ENCODE data around the gene CNN2. TPM values are rescaled to one million over a fixed set of nuclear protein-coding genes. Genes with fewer than 3 reads are reported as not detected.

CNN2 gene
- total and polyA plus RNA-seq, 9 of the 15 experiments (the other 6 are each of a cell fraction or from before 2014, with no cell fraction given), result 12.1 to 174 (median 52.7) TPM

DNA sequence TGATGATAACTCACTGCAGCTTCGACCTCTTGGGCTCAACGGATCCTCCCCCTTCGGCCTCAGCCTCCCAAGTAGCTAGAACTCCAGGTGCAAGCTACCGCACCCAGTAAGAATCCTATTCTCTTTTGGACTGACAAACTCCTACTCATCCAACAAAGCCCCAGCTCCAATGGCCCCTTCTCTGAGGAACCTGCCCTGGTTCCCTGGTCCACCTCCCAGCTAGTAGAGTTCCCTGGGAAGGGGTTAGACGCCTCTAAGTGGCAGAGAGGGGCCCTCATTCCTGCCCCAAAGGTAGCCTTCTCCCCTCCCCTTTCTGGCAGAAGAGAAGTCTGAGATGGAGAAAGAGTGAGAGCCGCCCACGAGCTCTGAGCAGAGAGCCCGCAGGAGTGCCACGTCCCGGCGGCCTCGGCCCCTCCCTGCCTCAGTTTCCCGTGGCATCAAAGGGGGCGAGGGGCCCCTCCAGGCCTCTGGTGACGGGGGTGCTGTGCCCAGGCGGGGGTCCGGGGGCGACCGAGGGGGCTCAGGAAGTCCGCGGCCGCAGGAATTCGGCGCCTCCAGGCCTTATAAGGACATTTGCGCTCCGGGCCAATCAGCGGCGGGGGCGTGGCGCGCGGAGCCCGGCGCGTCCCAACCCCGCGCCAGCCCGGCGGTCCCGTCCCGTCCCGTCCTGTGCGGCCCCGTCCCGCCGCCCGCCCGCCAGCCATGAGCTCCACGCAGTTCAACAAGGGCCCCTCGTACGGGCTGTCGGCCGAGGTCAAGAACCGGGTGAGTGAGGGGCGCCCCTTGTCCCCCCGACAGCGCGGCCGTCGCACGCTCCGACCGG lies at the start of gene CNN2 (continued):
- TF ChIP-seq ZNF174 (CRISPR knock-in tag; IDR thresholded peaks at IDR 0.05) (no peak), BCL6 (CRISPR knock-in tag; IDR thresholded peaks at IDR 0.05) (no peak), AFF1 (IDR thresholded peaks at IDR 0.05; ENCODE audit: low read depth in 1 of 2, partially characterized antibody in 2 of 2) (no peak), POLR2H (tag; IDR thresholded peaks at IDR 0.05; ENCODE audit: low read depth) (peak; percentile 68), SAP30 (IDR thresholded peaks at IDR 0.05; ENCODE audit: borderline replicate concordance, insufficient read depth, low read depth, low read length, poor library complexity, severe bottlenecking) (no peak), NFYB (IDR thresholded peaks at IDR 0.05; ENCODE audit: extremely low read depth, insufficient read length) (peak; percentile 70), MITF (IDR thresholded peaks at IDR 0.05) (no peak), HDAC3 (IDR thresholded peaks at IDR 0.05; ENCODE audit: borderline replicate concordance, partially characterized antibody) (no peak), POLR2AphosphoS2 (IDR thresholded peaks at IDR 0.05; ENCODE audit: low read length) (no peak), TOE1 (IDR thresholded peaks at IDR 0.05; ENCODE audit: borderline replicate concordance) (no peak), TOE1 (CRISPR knock-in tag; IDR thresholded peaks at IDR 0.05; ENCODE audit: borderline replicate concordance, low read depth) (no peak), SIN3B (IDR thresholded peaks at IDR 0.05; ENCODE audit: low read depth) (no peak; the same call in 1 of the 2 replicates), CBX2 (IDR thresholded peaks at IDR 0.05; ENCODE audit: insufficient read depth, low read length, poor library complexity, severe bottlenecking) (no peak), ZNF184 (CRISPR knock-in tag; IDR thresholded peaks at IDR 0.05) (no peak)
